HepG2 (cell line): ENCODE data around the gene MFNG. TPM values are rescaled to one million over a fixed set of nuclear protein-coding genes. Genes with fewer than 3 reads are reported as not detected.

Experiments used
- ATAC-seq: fragments of 200-7000 bp; cut with Tn5 transposase; 3 replicates; pipeline ENCODE4 v1.9.1; 2020; ENCODE audit warnings: mild to moderate bottlenecking, moderate library complexity
- BruUV-seq: library from RNA; stranded (reverse); fragments of 400-500 nt; replicated peaks from 2 replicates; lab custom pipeline; 2021; lab: Mats Ljungman, UMichigan
- CTCF ChIA-PET: fragments of 300-600 bp; formaldehyde crosslinking; extraction: SDS; loops from one replicate; lab custom pipeline; 2021; ENCODE audit warnings: low total read pairs, inconsistent platforms, low intra/inter-chr PET ratio; lab: Yijun Ruan, JAX
- POLR2A ChIA-PET: fragments of 350-600 bp; sonication (Branson Sonifier 250); formaldehyde crosslinking; loops from one replicate; lab custom pipeline; 2020; ENCODE audit warnings: antibody characterized with exemption, inconsistent platforms; lab: Yijun Ruan, JAX
- DNase-seq: peaks from one replicate; pipeline ENCODE4 v3.0.0-alpha.2; 2015; ENCODE audit warnings: low spot score
- FAIRE-seq: peaks from 3 replicates; lab custom pipeline; 2011; peaks lifted over from hg19 to GRCh38; lab: Jason Lieb, UNC
- H2AFZ ChIP-seq: one replicate; pipeline ENCODE4 v1.6.1; 2011; ENCODE audit warnings: low read length, inconsistent platforms
- H3K27ac ChIP-seq: fragments of 300-600 bp; 3 replicates; pipeline ENCODE4 v1.8.0; 2011; ENCODE audit warnings: mixed run types, mild to moderate bottlenecking, mixed read lengths, low read length, inconsistent platforms; ENCODE audit not compliant: insufficient read depth; ENCODE audit errors: extremely low read length
- H3K27me3 ChIP-seq, 2 experiments: fragments of 200-600 bp in 1 of 2; 2 replicates in 1 of 2; 3 replicates in 1 of 2; pipeline versions ENCODE4 v1.6.0 to v1.8.0; 2011; ENCODE audit warnings: low read length in 2 of 2, mild to moderate bottlenecking in 2 of 2, moderate library complexity in 2 of 2, inconsistent platforms in 1 of 2; ENCODE audit not compliant: insufficient read depth in 2 of 2, control insufficient read depth in 1 of 2
- H3K36me3 ChIP-seq, 2 experiments: fragments of 200-600 bp in 1 of 2; replicated peaks in 1 of 2; 2 replicates in 1 of 2; 3 replicates in 1 of 2; pipeline versions ENCODE4 v1.5.1 to v1.8.0; 2011; ENCODE audit warnings: low read length in 2 of 2, inconsistent platforms in 1 of 2; ENCODE audit not compliant: insufficient read depth in 2 of 2, control insufficient read depth in 1 of 2
- H3K4me1 ChIP-seq: 2 replicates; pipeline ENCODE4 v1.5.1; 2012; ENCODE audit warnings: low read length, inconsistent platforms; ENCODE audit not compliant: insufficient read depth
- H3K4me2 ChIP-seq: 2 replicates; pipeline ENCODE4 v1.6.0; 2011; ENCODE audit warnings: low read depth, low read length, inconsistent platforms
- H3K4me3 ChIP-seq, 3 experiments: fragments of 200-600 bp in 1 of 3; sonication (generic), shearing (Covaris generic) in 1 of 3; replicated peaks in 1 of 3; 2 replicates each; pipeline ENCODE4 v1.5.1; 2011 to 2016; ENCODE audit warnings: low read length in 3 of 3, inconsistent platforms in 2 of 3, low read depth in 2 of 3, mild to moderate bottlenecking in 2 of 3, control low read depth in 1 of 3, mixed read lengths in 1 of 3; ENCODE audit not compliant: insufficient read depth in 1 of 3
- H3K79me2 ChIP-seq: one replicate; pipeline ENCODE4 v1.6.1; 2011; ENCODE audit warnings: low read length, inconsistent platforms; ENCODE audit not compliant: insufficient read depth
- H3K9ac ChIP-seq: 2 replicates; pipeline ENCODE4 v1.6.0; 2011; ENCODE audit warnings: mild to moderate bottlenecking, low read depth, low read length, inconsistent platforms; ENCODE audit not compliant: insufficient read depth
- H3K9me3 ChIP-seq: 2 replicates; pipeline ENCODE4 v1.5.1; 2012; ENCODE audit warnings: mild to moderate bottlenecking, low read length
- H4K20me1 ChIP-seq: 2 replicates; pipeline ENCODE4 v1.6.0; 2011; ENCODE audit warnings: inconsistent platforms, mild to moderate bottlenecking, low read length, moderate library complexity; ENCODE audit not compliant: insufficient read depth
- ARNTL ChIP-seq: sonication (generic); formaldehyde crosslinking; IDR thresholded peaks from 2 replicates; pipeline ENCODE4 v1.4.0; 2020; ENCODE audit warnings: mild to moderate bottlenecking, missing genetic modification reagents
- CCDC6 ChIP-seq: sonication (generic); formaldehyde crosslinking; IDR thresholded peaks from 2 replicates; pipeline ENCODE4 v1.8.1; 2022; ENCODE audit warnings: mild to moderate bottlenecking, missing genetic modification reagents, moderate library complexity
- CEBPG ChIP-seq: IDR thresholded peaks from 2 replicates; pipeline ENCODE4 v1.6.1; 2016
- CENPBD1 ChIP-seq: sonication (generic); formaldehyde crosslinking; IDR thresholded peaks from 2 replicates; pipeline ENCODE4 v1.8.0; 2022; ENCODE audit warnings: missing genetic modification reagents, low read depth, mild to moderate bottlenecking, borderline replicate concordance
- GABPB1 ChIP-seq: IDR thresholded peaks from 2 replicates; pipeline ENCODE4 v1.6.1; 2016; ENCODE audit warnings: mild to moderate bottlenecking, missing genetic modification reagents, moderate library complexity, missing compliant biosample characterization
- KLF12 ChIP-seq: sonication (generic); formaldehyde crosslinking; IDR thresholded peaks from 2 replicates; pipeline ENCODE4 v1.4.0; 2020; ENCODE audit warnings: missing genetic modification reagents, borderline replicate concordance
- MAZ ChIP-seq, 2 experiments: sonication (generic) in 1 of 2; formaldehyde crosslinking in 1 of 2; IDR thresholded peaks; 2 replicates each; pipeline versions ENCODE4 v1.5.0 to v1.6.1; 2012 to 2020; ENCODE audit warnings: low read depth in 2 of 2, mild to moderate bottlenecking in 2 of 2, borderline replicate concordance in 1 of 2, improper control_type of control experiment in 1 of 2, low read length in 1 of 2, missing genetic modification reagents in 1 of 2, moderate library complexity in 1 of 2
- MED13 ChIP-seq: sonication (generic); formaldehyde crosslinking; IDR thresholded peaks from 2 replicates; pipeline ENCODE4 v1.5.0; 2020; ENCODE audit warnings: missing genetic modification reagents
- NONO ChIP-seq, 2 experiments: fragments of 450-650 bp in 1 of 2; sonication (generic) in 1 of 2; formaldehyde crosslinking in 1 of 2; IDR thresholded peaks in 1 of 2; conservative IDR thresholded peaks in 1 of 2; 2 replicates each; pipeline versions ENCODE4 v1.6.1 to v1.8.0; 2017 to 2022; ENCODE audit warnings: mild to moderate bottlenecking in 1 of 2, missing genetic modification reagents in 1 of 2, moderate library complexity in 1 of 2
- NR2F1 ChIP-seq, 2 experiments: fragments of 450-650 bp in 1 of 2; formaldehyde crosslinking in 1 of 2; IDR thresholded peaks; 2 replicates each; pipeline versions ENCODE4 v1.5.0 to v1.6.1; 2016 to 2020; ENCODE audit warnings: mild to moderate bottlenecking in 1 of 2, missing compliant biosample characterization in 1 of 2, missing genetic modification reagents in 1 of 2, moderate library complexity in 1 of 2
- SIN3A ChIP-seq: IDR thresholded peaks from 2 replicates; pipeline ENCODE4 v1.6.1; 2011; ENCODE audit warnings: low read depth, mild to moderate bottlenecking, control low read depth, low read length, borderline replicate concordance
- SMYD3 ChIP-seq: sonication (generic); formaldehyde crosslinking; IDR thresholded peaks from 2 replicates; pipeline ENCODE4 v1.8.1; 2023; ENCODE audit warnings: mild to moderate bottlenecking, missing genetic modification reagents
- TRIM22 ChIP-seq: fragments of 450-650 bp; IDR thresholded peaks from 2 replicates; pipeline ENCODE4 v1.6.1; 2017
- TSC22D2 ChIP-seq: sonication (generic); formaldehyde crosslinking; IDR thresholded peaks from 2 replicates; pipeline ENCODE4 v1.5.1; 2020; ENCODE audit warnings: missing genetic modification reagents, mild to moderate bottlenecking, borderline replicate concordance
- ZFP1 ChIP-seq: IDR thresholded peaks from 2 replicates; pipeline ENCODE4 v1.6.1; 2016
- ZFP90 ChIP-seq: sonication (generic); formaldehyde crosslinking; IDR thresholded peaks from 2 replicates; pipeline ENCODE4 v1.8.0; 2022; ENCODE audit warnings: missing genetic modification reagents, mild to moderate bottlenecking, inconsistent platforms, borderline replicate concordance
- ZNF205 ChIP-seq: IDR thresholded peaks from 2 replicates; pipeline ENCODE4 v1.6.1; 2018; ENCODE audit warnings: missing biosample characterization, missing genetic modification reagents
- ZNF501 ChIP-seq: sonication (generic); formaldehyde crosslinking; IDR thresholded peaks from 2 replicates; pipeline ENCODE4 v1.5.1; 2020; ENCODE audit warnings: mild to moderate bottlenecking, moderate library complexity, missing genetic modification reagents
- ZNF552 ChIP-seq: sonication (generic); formaldehyde crosslinking; IDR thresholded peaks from 2 replicates; pipeline ENCODE4 v1.9.0; 2022; ENCODE audit warnings: missing genetic modification reagents, mild to moderate bottlenecking, borderline replicate concordance
- ZNF572 ChIP-seq: sonication (generic); formaldehyde crosslinking; IDR thresholded peaks from 2 replicates; pipeline ENCODE4 v1.5.1; 2020; ENCODE audit warnings: mild to moderate bottlenecking, missing genetic modification reagents
- ZNF660 ChIP-seq: sonication (generic); formaldehyde crosslinking; IDR thresholded peaks from 2 replicates; pipeline ENCODE4 v1.5.1; 2020; ENCODE audit warnings: mild to moderate bottlenecking, low read depth, missing genetic modification reagents, borderline replicate concordance
- ZNF879 ChIP-seq: sonication (generic); formaldehyde crosslinking; IDR thresholded peaks from 2 replicates; pipeline ENCODE4 v1.8.1; 2023; ENCODE audit warnings: missing genetic modification reagents
- WGBS: methylation state at CpG from one replicate; pipeline ENCODE4 v1.1.6; 2017; ENCODE audit warnings: low lambda C conversion rate; 5-methylcytosine and 5-hydroxymethylcytosine counted together
- in situ Hi-C: cut with HindIII; loops from 2 replicates; pipeline ENCODE4 v1.10.0; 2017; ENCODE audit warnings: low pct_unique_long_range_greater_than_20kb; ENCODE audit not compliant: extremely low pct_ligation_motif_present
- intact Hi-C: fragments of 100-400 bp; cut with micrococcal nuclease; formaldehyde crosslinking; loops from one replicate; pipeline ENCODE4 v1.10.0; 2022; ENCODE audit not compliant: unreplicated experiment
- polyA plus RNA-seq, 8 experiments: library from polyadenylated mRNA; depleted of rRNA in 3 of 8; stranded (reverse) in 7 of 8; unstranded in 1 of 8; fragments of >200 nt; fragmentation: Illumina TruSeq in 4 of 8; extraction: Trizol in 4 of 8; gene quantifications; 2 replicates each; pipeline versions ENCODE4 v1.2.1 to v1.2.3, GENCODE V29; 2011 to 2016; ENCODE audit warnings: low read depth in 4 of 8, missing spikeins in 1 of 8, mixed read lengths in 1 of 8; ENCODE audit not compliant: insufficient read depth in 1 of 8
- total RNA-seq, 5 experiments: library from RNA; depleted of rRNA; stranded (reverse); fragments of >200 nt; fragmentation: Illumina TruSeq; extraction: Trizol; gene quantifications; 2 replicates each; pipeline ENCODE4 v1.2.3, GENCODE V29; 2016; ENCODE audit warnings: low read depth in 1 of 5

MFNG gene
- total and polyA plus RNA-seq, 2 of the 13 experiments (the other 11 are each of a cell fraction or from before 2014, with no cell fraction given) = 1.0 to 11.7 TPM

- peak; percentile 57; the same call in 1 of the 2 replicates for TF ChIP-seq KLF12
- no peak for TF ChIP-seq ZNF660 (CRISPR knock-in tag)
- 0 out of 2 replicates have a peak, but pooled peaks have one; percentile 41 for TF ChIP-seq TSC22D2 (CRISPR knock-in tag)
- TF ChIP-seq ARNTL (CRISPR knock-in tag) = no peak
- no peak for TF ChIP-seq CENPBD1
- no peak for TF ChIP-seq SIN3A
- TF ChIP-seq GABPB1 = peak; percentile 46; the same call in 1 of the 2 replicates
- TF ChIP-seq ZFP1 = no peak
- 0 out of 2 replicates have a peak, but pooled peaks have one; percentile 52 for TF ChIP-seq ZNF572 (CRISPR knock-in tag)
- TF ChIP-seq NONO (IDR thresholded peaks at IDR 0.05) = no peak
- peak; percentile 55; the same call in 1 of the 2 replicates for TF ChIP-seq NONO (CRISPR knock-in tag; conservative IDR thresholded peaks at IDR 0.05)
- 0 out of 2 replicates have a peak, but pooled peaks have one; percentile 9 for TF ChIP-seq CEBPG (CRISPR knock-in tag)
- no peak for TF ChIP-seq ZNF879
- TF ChIP-seq ZNF501 (CRISPR knock-in tag) = 0 out of 2 replicates have a peak, but pooled peaks have one; percentile 43
Observed at GRCh38 chr22:37498289-37498909, 12.2 kb upstream of the MFNG start (continued).

- Histone ChIP-seq H3K79me2 (peaks cover 9% of the 10 kb centered on the region), H3K9me3 (no peaks in the 10 kb centered on the region), H2AFZ (no peak overlapping the region), H3K4me2 (no peak overlapping the region), H3K9ac (no peak overlapping the region), H3K27me3 (no peaks in the 10 kb centered on the region), H4K20me1 (no peaks in the 10 kb centered on the region), H3K4me1 (peaks cover 32% of the 10 kb centered on the region), H3K4me3 (no peak overlapping the region), H3K36me3 (peaks cover 34 to 77% of the 10 kb centered on the region in 2 experiments), H3K27ac (no peak overlapping the region)
- DNase-seq (no peak), FAIRE-seq (no peak), ATAC-seq (no peak)
- no TSS peak for BruUV-seq
- ChIA-PET POLR2A (no interaction called here), CTCF (interaction anchor here (2.0 kb wide), 1 partner anchor 24 kb away, joined by 18 read pairs; no protein-coding TSS in a partner anchor)
- in situ Hi-C loops (no loop called here), intact Hi-C loops (no loop called here)
- TF ChIP-seq MED13 (CRISPR knock-in tag) (no peak), TRIM22 (no peak), SMYD3 (CRISPR knock-in tag) (no peak), MAZ (IDR thresholded peaks at IDR 0.05; ENCODE audit: borderline replicate concordance, low read depth, low read length) (no peak), MAZ (CRISPR knock-in tag; IDR thresholded peaks at IDR 0.05; ENCODE audit: low read depth) (no peak), ZFP90 (CRISPR knock-in tag) (no peak), NR2F1 (CRISPR knock-in tag; IDR thresholded peaks at IDR 0.05) (no peak), ZNF205 (no peak), ZNF552 (CRISPR knock-in tag) (no peak), CCDC6 (no peak)
- WGBS = 98% methylated on average over 10 of the region's 12 CpGs
Observed at GRCh38 chr22:37497062-37497599, 10.9 kb upstream of the MFNG start.
